Heart left ventricle (tissue), 16 donors: Measurements from ENCODE around the gene HBE1. TPM values are rescaled to one million over a fixed set of nuclear protein-coding genes. Genes with fewer than 3 reads are reported as not detected.
"Not testable (repeated sequence)": the region's sequence is repeated elsewhere in the genome, so short reads cannot be mapped to it uniquely, and the experiment has no call there.

Experiments
- ATAC-seq, 4 donors: fragments of 200-7000 bp; cut with Tn5 transposase; one replicate each; pipeline ENCODE4 v1.9.1; 2020 to 2022; ENCODE audit warnings: moderate library complexity in 4 of 4, mild to moderate bottlenecking in 3 of 4, moderate number of reproducible peaks in 1 of 4
- DNase-seq, 5 donors: peaks; one replicate each; pipeline ENCODE4 v3.0.0-alpha.2; 2020
- H3K27ac ChIP-seq, 12 donors: fragments of 200-600 bp; sonication (generic) in 4 of 12; one replicate each; pipeline versions ENCODE4 v1.5.0 to v1.8.0; 2016 to 2022; ENCODE audit warnings: mild to moderate bottlenecking in 2 of 12
- H3K27me3 ChIP-seq, 9 donors: fragments of 200-600 bp; sonication (generic) in 2 of 9; one replicate each; pipeline versions ENCODE4 v1.5.1 to v1.8.0; 2016 to 2022; ENCODE audit warnings: mild to moderate bottlenecking in 3 of 9
- H3K36me3 ChIP-seq, 9 donors: fragments of 200-600 bp; sonication (generic) in 2 of 9; one replicate each; pipeline versions ENCODE4 v1.5.0 to v1.8.0; 2018 to 2022; ENCODE audit warnings: mild to moderate bottlenecking in 2 of 9
- H3K4me1 ChIP-seq, 12 donors: fragments of 200-600 bp; sonication (generic) in 4 of 12; one replicate each; pipeline versions ENCODE4 v1.5.0 to v1.8.0; 2016 to 2022; ENCODE audit warnings: mild to moderate bottlenecking in 3 of 12
- H3K4me3 ChIP-seq, 12 donors: fragments of 200-600 bp; sonication (generic) in 4 of 12; one replicate each; pipeline versions ENCODE4 v1.5.0 to v1.8.0; 2017 to 2022; ENCODE audit warnings: mild to moderate bottlenecking in 9 of 12, moderate library complexity in 4 of 12
- H3K9me3 ChIP-seq, 12 donors: fragments of 200-600 bp; sonication (generic) in 4 of 12; one replicate each; pipeline versions ENCODE4 v1.5.0 to v1.8.0; 2016 to 2022; ENCODE audit warnings: mild to moderate bottlenecking in 1 of 12
- POLR2A ChIP-seq, 2 donors: fragments of 450-650 bp; IDR thresholded peaks; one replicate each; pipeline ENCODE4 v1.6.1; 2017; ENCODE audit warnings: antibody characterized with exemption in 2 of 2, mild to moderate bottlenecking in 2 of 2, moderate library complexity in 2 of 2
- WGBS, 4 donors: extraction: QIAGEN DNeasy Blood & Tissue Kit in 2 of 4; methylation state at CpG; one replicate each; pipeline versions ENCODE4 v1.1.5 to v1.1.7; 2013 to 2018; 5-methylcytosine and 5-hydroxymethylcytosine counted together
- intact Hi-C, 10 donors: fragments of 100-400 bp; cut with DNase I; formaldehyde crosslinking; loops; one replicate each; pipeline versions ENCODE4 v1.11.1 to v1.14.2; 2022
- polyA plus RNA-seq, 2 donors: library from polyadenylated mRNA; stranded (reverse); fragments of 200-250 nt; gene quantifications; one replicate each; pipeline ENCODE4 v1.2.3, GENCODE V29; 2013
- total RNA-seq, 9 donors: library from RNA; depleted of rRNA in 2 of 9; stranded (reverse); fragments of >200 nt in 2 of 9; fragmentation: NEBNext Ultra II Directional in 3 of 9; extraction: Animal tissue kit (Norgen Biotek cat#: 25700) in 3 of 9; gene quantifications; one replicate each; pipeline versions ENCODE4 v1.1.0 to v1.2.4, GENCODE V29; 2016 to 2023
- TF ChIP-seq, protein P1 (sequence below), 12 donors: fragments of 200-600 bp; sonication (generic) in 4 of 12; IDR thresholded peaks; one replicate each; pipeline versions ENCODE4 v1.5.0 to v1.8.0; 2018 to 2022; ENCODE audit warnings: antibody characterized with exemption in 12 of 12, mild to moderate bottlenecking in 5 of 12
- donor health status: ischemic (EF 13 %, LVEDD 7.1; RV severe dilation, severe dysfunction).
- donor health status: healthy with polysubstance abuse.
- donor health status: DM: no; HTN: yes; CAD: no.
- donor health status: DM: no; HTN: no; CAD: no.
- donor health status: ischemic (EF 25% LVEDD 6.9; RV normal size, moderate dysfunction).
- donor health status: ischemic (EF 25% LVEDD 5.7; RV mildly dilated, moderate dysfunction).
- donor health status: healthy.
- donor health status: DM: yes; HTN: yes; CAD: no.
- donor health status: ischemic (EF 35%, LVEDD 5.7; RV mildly dilated, moderate dysfunction).
- donor health status: nonischemic (EF 11% LVEDD 7.7; RV severe dilation, severe dysfunction).
- donor health status: DM: yes; HTN: yes; CAD: no.
- donor health status: PGD.
- donor health status: ischemic (EF 29% LVEDD 5.4; RV normal size, mild dysfunction).
- donor health status: nonischemic (EF 23%, LVEDD 6.1; RV moderate dilation, normal function).

The HBE1 gene
- total and polyA plus RNA-seq, 11 donors, result not detected

GRCh38 chr11:5252192-5252918, 17.4 kb downstream of the HBE1 start:
- intact Hi-C loops, result no loop called here
- 67 to 73% (median 71%) methylated on average over 9 of the region's 9 CpGs for WGBS, 4 donors
- ATAC-seq (no peak), DNase-seq (no peak)
- H3K27me3 ChIP-seq, result no peaks in the 10 kb centered on the region
- no peak for TF ChIP-seq POLR2A (IDR thresholded peaks at IDR 0.05)
- TF ChIP-seq, protein P1, sequence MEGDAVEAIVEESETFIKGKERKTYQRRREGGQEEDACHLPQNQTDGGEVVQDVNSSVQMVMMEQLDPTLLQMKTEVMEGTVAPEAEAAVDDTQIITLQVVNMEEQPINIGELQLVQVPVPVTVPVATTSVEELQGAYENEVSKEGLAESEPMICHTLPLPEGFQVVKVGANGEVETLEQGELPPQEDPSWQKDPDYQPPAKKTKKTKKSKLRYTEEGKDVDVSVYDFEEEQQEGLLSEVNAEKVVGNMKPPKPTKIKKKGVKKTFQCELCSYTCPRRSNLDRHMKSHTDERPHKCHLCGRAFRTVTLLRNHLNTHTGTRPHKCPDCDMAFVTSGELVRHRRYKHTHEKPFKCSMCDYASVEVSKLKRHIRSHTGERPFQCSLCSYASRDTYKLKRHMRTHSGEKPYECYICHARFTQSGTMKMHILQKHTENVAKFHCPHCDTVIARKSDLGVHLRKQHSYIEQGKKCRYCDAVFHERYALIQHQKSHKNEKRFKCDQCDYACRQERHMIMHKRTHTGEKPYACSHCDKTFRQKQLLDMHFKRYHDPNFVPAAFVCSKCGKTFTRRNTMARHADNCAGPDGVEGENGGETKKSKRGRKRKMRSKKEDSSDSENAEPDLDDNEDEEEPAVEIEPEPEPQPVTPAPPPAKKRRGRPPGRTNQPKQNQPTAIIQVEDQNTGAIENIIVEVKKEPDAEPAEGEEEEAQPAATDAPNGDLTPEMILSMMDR (IDR thresholded peaks at IDR 0.05), result no peak
- H3K4me3 ChIP-seq, result no peak overlapping the region
- H3K36me3 ChIP-seq, result no peaks in the 10 kb centered on the region
- H3K9me3 ChIP-seq, result no peaks in the 10 kb centered on the region
- no peak overlapping the region for H3K27ac ChIP-seq
- no peaks in the 10 kb centered on the region for H3K4me1 ChIP-seq

DNA sequence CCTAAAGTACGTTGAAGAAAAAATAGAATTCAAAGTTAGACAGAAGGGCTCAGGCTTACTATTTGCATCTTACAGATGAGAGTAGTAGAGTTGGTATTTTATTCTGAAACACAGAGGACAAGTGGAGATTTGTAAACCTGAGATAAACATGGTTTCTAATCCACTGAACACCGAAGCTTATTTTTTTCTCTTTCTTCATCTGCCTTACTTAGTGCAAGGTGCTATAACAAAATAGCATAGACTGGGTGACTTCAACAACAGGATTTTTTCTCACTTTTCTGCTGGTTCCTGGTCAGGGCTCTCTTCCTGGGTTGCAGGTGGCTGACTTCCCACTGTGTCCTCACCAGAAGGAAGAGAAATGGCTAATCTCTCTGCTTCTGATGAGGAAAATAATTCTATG, 18.0 kb downstream of the HBE1 start:
- Histone ChIP-seq H3K9me3 (no peaks in the 10 kb centered on the region), H3K4me1 (no peaks in the 10 kb centered on the region), H3K4me3 (no peak overlapping the region), H3K27me3 (no peaks in the 10 kb centered on the region), H3K27ac (no peak overlapping the region), H3K36me3 (no peaks in the 10 kb centered on the region)
- ATAC-seq (no peak), DNase-seq (no peak)
- intact Hi-C loops, result no loop called here
- TF ChIP-seq POLR2A (IDR thresholded peaks at IDR 0.05), result no peak
- TF ChIP-seq, protein P1 (IDR thresholded peaks at IDR 0.05), result no peak
- WGBS, 4 donors, result 25 to 74% (median 59%) methylated on average over 2 of the region's 2 CpGs

DNA sequence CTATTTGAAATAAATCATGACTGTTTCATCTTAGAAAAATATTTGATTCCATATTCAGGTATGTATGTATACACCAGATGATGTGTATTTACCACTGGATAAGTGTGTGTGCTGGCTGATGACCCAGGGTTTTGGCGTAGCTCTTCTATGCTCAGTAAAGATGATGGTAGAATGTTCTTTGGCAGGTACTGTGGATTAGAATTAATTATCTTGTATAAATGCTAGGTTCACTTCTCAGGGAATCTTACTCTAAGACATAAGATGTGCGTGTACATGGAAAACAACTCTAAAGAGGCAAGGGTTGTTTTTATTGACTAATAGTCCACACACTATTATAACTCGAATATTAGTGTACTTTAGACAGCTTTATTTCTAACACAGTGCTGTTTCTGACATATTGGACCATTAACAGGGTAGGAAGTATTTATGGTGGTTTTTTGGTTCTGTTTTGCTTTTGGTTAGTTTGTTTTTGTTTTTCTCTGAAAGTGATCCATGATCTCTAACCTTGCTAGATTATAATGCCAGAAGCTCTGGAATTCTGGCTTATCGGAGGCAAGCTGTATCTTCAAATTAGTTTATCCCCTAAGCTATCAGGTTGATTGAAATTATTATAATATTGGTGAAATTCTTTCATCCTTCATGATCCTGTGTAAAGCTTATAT, 19.1 kb downstream of the HBE1 start:
- no peaks in the 10 kb centered on the region for H3K4me1 ChIP-seq
- intact Hi-C loops, result no loop called here
- ATAC-seq, result no peak
- H3K9me3 ChIP-seq, result no peaks in the 10 kb centered on the region
- no peak overlapping the region for H3K27ac ChIP-seq
- no peak for TF ChIP-seq POLR2A (IDR thresholded peaks at IDR 0.05)
- TF ChIP-seq, protein P1 (IDR thresholded peaks at IDR 0.05), result no peak
- WGBS, 4 donors, result 82 to 88% (median 85%) methylated on average over 4 of the region's 4 CpGs
- H3K27me3 ChIP-seq, result no peaks in the 10 kb centered on the region
- no peak for DNase-seq
- H3K36me3 ChIP-seq, result no peaks in the 10 kb centered on the region
- H3K4me3 ChIP-seq, result no peak overlapping the region

DNA sequence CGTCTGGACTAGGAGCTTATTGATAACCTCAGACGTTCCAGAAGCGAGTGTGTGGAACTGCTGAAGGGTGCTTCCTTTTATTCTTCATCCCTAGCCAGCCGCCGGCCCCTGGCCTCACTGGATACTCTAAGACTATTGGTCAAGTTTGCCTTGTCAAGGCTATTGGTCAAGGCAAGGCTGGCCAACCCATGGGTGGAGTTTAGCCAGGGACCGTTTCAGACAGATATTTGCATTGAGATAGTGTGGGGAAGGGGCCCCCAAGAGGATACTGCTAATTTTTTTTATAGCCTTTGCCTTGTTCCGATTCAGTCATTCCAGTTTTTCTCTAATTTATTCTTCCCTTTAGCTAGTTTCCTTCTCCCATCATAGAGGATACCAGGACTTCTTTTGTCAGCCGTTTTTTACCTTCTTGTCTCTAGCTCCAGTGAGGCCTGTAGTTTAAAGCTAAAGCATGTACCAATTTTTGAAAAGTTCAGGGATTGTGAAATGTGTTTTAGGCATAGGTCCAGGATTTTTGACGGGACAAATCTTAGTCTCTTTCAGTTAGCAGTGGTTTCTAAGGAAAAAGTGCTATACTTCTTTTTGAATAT, 19.8 kb downstream of the HBE1 start, which contains the start of gene HBG1:
Gene HBG1, minus strand, starts transcription at position 51 of the 590 bp plus-strand sequence. CDS start 53 bp downstream, outside the sequence.
- H3K9me3 ChIP-seq, H3K36me3 ChIP-seq, ATAC-seq, DNase-seq, intact Hi-C loops, H3K4me3 ChIP-seq, H3K27me3 ChIP-seq, H3K4me1 ChIP-seq, H3K27ac ChIP-seq: not testable (repeated sequence)
- WGBS, 4 donors, result 61 to 67% (median 63%) methylated on average over 3 to 4 of the region's 9 CpGs

DNA sequence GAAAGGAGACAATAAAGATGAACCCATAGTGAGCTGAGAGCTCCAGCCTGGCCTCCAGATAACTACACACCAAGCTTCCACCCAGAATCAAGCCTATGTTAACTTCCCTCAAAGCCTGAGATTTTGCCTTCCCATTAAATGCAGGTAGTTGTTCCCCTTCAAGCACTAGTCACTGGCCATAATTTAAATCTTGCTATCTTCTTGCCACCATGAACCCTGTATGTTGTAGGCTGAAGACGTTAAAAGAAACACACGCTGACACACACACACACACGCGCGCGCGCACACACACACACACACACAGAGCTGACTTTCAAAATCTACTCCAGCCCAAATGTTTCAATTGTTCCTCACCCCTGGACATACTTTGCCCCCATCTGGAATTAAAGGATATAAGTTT, 21.2 kb downstream of the HBE1 start:
- H3K9me3 ChIP-seq, intact Hi-C loops, H3K4me3 ChIP-seq, H3K27ac ChIP-seq, DNase-seq, H3K27me3 ChIP-seq, ATAC-seq, H3K4me1 ChIP-seq, H3K36me3 ChIP-seq: not testable (repeated sequence)
- WGBS, 4 donors, result 24 to 87% (median 76%) methylated on average over 7 of the region's 7 CpGs
